CD4-positive, alpha-beta T cell treated with Interleukin-6 for 4 hours (primary cell): ENCODE measurements around the gene NANOS2.

ENCODE experiments used
- DNase-seq: peaks from one replicate; pipeline ENCODE4 v3.0.0-alpha.2; 2020; ENCODE audit warnings: mixed read lengths

The NANOS2 gene

GRCh38 chr19:45913874-45914830 lies at the start of gene NANOS2:
Gene NANOS2 (minus strand): TSS chr19:45914778. CDS start chr19:45914693, 85 bp downstream.
- no peak for DNase-seq

GRCh38 chr19:45962021-45962420 lies 47.4 kb upstream of the NANOS2 start:
- no peak for DNase-seq

- no peak for DNase-seq
Measured at GRCh38 chr19:45960595-45961235, 46.1 kb upstream of the NANOS2 start.

GRCh38 chr19:45959517-45960025 lies 45.0 kb upstream of the NANOS2 start:
- DNase-seq, result no peak

GRCh38 chr19:45958769-45959516 lies 44.4 kb upstream of the NANOS2 start:
- DNase-seq, result no peak

- DNase-seq, result no peak
Measured at GRCh38 chr19:45958320-45958719, 43.7 kb upstream of the NANOS2 start.

GRCh38 chr19:45955905-45956608 lies 41.5 kb upstream of the NANOS2 start:
- DNase-seq, result no peak

GRCh38 chr19:45954156-45954555 lies 39.6 kb upstream of the NANOS2 start:
- no peak for DNase-seq

- no peak for DNase-seq
Measured at GRCh38 chr19:45953676-45954075, 39.1 kb upstream of the NANOS2 start.

- DNase-seq, result peak; percentile 48
Measured at GRCh38 chr19:45952686-45953505, 38.3 kb upstream of the NANOS2 start.

GRCh38 chr19:45952341-45952685 lies 37.7 kb upstream of the NANOS2 start:
- no peak for DNase-seq

- DNase-seq, result no peak
Measured at GRCh38 chr19:45947926-45948325, 33.3 kb upstream of the NANOS2 start.

- DNase-seq, result no peak
Measured at GRCh38 chr19:45940515-45940805, 25.9 kb upstream of the NANOS2 start.

GRCh38 chr19:45939792-45940514 lies 25.4 kb upstream of the NANOS2 start:
- DNase-seq, result no peak

- no peak for DNase-seq
Measured at GRCh38 chr19:45938733-45939319, 24.2 kb upstream of the NANOS2 start.

GRCh38 chr19:45935267-45935666 lies 20.7 kb upstream of the NANOS2 start:
- DNase-seq, result no peak

- no peak for DNase-seq
Measured at GRCh38 chr19:45934551-45935230, 20.1 kb upstream of the NANOS2 start.

- DNase-seq, result no peak
Measured at GRCh38 chr19:45933759-45934158, 19.2 kb upstream of the NANOS2 start.

GRCh38 chr19:45931055-45931454 lies 16.5 kb upstream of the NANOS2 start:
- no peak for DNase-seq

- no peak for DNase-seq
Measured at GRCh38 chr19:45929247-45929646, 14.7 kb upstream of the NANOS2 start.
